Measurements from ENCODE around the gene ZNF429.
"Not testable (repeated sequence)": the region's sequence is repeated elsewhere in the genome, so short reads cannot be mapped to it uniquely, and the experiment has no call there.

ZNF429 gene

DNA sequence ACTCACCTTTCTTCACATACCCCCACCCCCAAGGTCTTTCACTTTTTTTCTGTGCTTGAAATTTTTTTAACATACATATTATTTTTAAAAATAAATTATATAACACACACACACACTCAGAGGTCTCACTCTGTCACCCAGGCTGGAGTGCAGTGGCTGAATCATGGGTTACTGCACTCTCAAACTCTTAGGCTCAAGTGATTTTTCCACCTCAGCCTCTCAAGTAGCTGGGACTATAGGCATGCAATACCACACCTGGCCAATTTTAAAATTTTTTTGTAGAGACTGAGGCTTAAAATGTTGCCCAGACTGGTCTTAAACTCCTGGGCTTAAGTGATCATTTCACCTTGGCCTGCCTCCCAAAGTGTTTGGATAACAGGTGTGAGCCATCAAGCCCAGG, 32.9 kb upstream of the ZNF429 start:
- no peaks in the 10 kb centered on the region for H4K20me1 ChIP-seq (ENCODE audit: insufficient read depth, low read length)
- TF ChIP-seq, protein P1, sequence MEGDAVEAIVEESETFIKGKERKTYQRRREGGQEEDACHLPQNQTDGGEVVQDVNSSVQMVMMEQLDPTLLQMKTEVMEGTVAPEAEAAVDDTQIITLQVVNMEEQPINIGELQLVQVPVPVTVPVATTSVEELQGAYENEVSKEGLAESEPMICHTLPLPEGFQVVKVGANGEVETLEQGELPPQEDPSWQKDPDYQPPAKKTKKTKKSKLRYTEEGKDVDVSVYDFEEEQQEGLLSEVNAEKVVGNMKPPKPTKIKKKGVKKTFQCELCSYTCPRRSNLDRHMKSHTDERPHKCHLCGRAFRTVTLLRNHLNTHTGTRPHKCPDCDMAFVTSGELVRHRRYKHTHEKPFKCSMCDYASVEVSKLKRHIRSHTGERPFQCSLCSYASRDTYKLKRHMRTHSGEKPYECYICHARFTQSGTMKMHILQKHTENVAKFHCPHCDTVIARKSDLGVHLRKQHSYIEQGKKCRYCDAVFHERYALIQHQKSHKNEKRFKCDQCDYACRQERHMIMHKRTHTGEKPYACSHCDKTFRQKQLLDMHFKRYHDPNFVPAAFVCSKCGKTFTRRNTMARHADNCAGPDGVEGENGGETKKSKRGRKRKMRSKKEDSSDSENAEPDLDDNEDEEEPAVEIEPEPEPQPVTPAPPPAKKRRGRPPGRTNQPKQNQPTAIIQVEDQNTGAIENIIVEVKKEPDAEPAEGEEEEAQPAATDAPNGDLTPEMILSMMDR (IDR thresholded peaks at IDR 0.05; ENCODE audit: low read length): no peak
- TF ChIP-seq EZH2phosphoT487 (IDR thresholded peaks at IDR 0.05; ENCODE audit: low read length): no peak
- no peak for TF ChIP-seq EZH2 (optimal IDR thresholded peaks at IDR 0.05; ENCODE audit: low read depth, low read length)

DNA sequence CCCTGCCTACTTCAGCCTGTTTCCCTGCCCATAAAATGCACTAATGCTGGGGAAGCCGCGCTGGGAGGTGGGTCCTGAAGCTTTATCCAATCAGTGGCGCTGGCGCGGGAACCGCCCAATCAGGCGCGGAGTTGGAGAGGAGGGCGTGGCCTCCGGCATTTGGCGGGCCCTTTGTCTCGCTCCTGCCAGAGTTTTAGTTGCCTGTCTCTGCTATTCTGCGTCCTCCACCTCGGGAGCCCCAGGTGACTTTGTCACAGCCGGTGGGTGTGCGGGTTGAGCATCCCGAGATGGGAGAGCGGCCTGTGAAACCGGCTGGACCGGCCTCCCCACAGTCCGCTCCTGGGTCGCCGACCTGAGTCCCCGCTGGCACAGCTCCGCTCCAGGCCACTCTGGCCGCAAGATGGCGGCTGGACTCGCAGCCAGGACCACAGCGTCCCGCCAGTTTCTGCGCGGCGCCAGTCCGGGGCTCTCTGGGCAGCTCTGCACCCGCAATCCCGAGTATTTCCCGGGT, 30.7 kb upstream of the ZNF429 start:
- H3K4me1 ChIP-seq (ENCODE audit: low read length): no peaks in the 10 kb centered on the region
- H2AFZ ChIP-seq (ENCODE audit: low read length): no peak overlapping the region
- no peak overlapping the region for H3K9ac ChIP-seq (ENCODE audit: low read length)
- TF ChIP-seq EZH2 (optimal IDR thresholded peaks at IDR 0.05; ENCODE audit: low read depth, low read length) (no peak), EZH2phosphoT487 (IDR thresholded peaks at IDR 0.05; ENCODE audit: low read length) (no peak)
- TF ChIP-seq, protein P1 (IDR thresholded peaks at IDR 0.05; ENCODE audit: low read length): no peak
- no peaks in the 10 kb centered on the region for H3K79me2 ChIP-seq (ENCODE audit: low read length)
- no peaks in the 10 kb centered on the region for H3K36me3 ChIP-seq (replicated peaks; ENCODE audit: insufficient read depth, low read length)
- H3K9me3 ChIP-seq (replicated peaks; ENCODE audit: insufficient read depth, low read length): no peaks in the 10 kb centered on the region
- no peak for DNase-seq
- H3F3A ChIP-seq (ENCODE audit: insufficient read depth, low read length): no peaks in the 10 kb centered on the region
- no peak overlapping the region for H3K4me3 ChIP-seq (ENCODE audit: low read length)
- H3K4me2 ChIP-seq (ENCODE audit: low read depth, low read length): no peak overlapping the region
- H3K27ac ChIP-seq (ENCODE audit: low read length): no peak overlapping the region
- no peaks in the 10 kb centered on the region for H4K20me1 ChIP-seq (ENCODE audit: insufficient read depth, low read length)
- no peaks in the 10 kb centered on the region for H3K27me3 ChIP-seq (replicated peaks; ENCODE audit: insufficient read depth, low read length)
- no peaks in the 10 kb centered on the region for H3K9me2 ChIP-seq (replicated peaks; ENCODE audit: insufficient read depth, low read length)

More for the DNA sequence above, 32.9 kb upstream of the ZNF429 start:
- Histone ChIP-seq H3K4me3 (ENCODE audit: low read length) (no peak overlapping the region), H3K9me2 (replicated peaks; ENCODE audit: insufficient read depth, low read length) (no peaks in the 10 kb centered on the region), H3K79me2 (ENCODE audit: low read length) (no peaks in the 10 kb centered on the region), H3K27me3 (replicated peaks; ENCODE audit: insufficient read depth, low read length) (no peaks in the 10 kb centered on the region), H3F3A (ENCODE audit: insufficient read depth, low read length) (no peaks in the 10 kb centered on the region), H3K36me3 (replicated peaks; ENCODE audit: insufficient read depth, low read length) (no peaks in the 10 kb centered on the region), H3K4me1 (ENCODE audit: low read length) (no peaks in the 10 kb centered on the region), H3K9ac (ENCODE audit: low read length) (no peak overlapping the region), H3K27ac (ENCODE audit: low read length) (no peak overlapping the region), H2AFZ (ENCODE audit: low read length) (no peak overlapping the region), H3K9me3 (replicated peaks; ENCODE audit: insufficient read depth, low read length) (no peaks in the 10 kb centered on the region), H3K4me2 (ENCODE audit: low read depth, low read length) (no peak overlapping the region)
- no peak for DNase-seq

DNA sequence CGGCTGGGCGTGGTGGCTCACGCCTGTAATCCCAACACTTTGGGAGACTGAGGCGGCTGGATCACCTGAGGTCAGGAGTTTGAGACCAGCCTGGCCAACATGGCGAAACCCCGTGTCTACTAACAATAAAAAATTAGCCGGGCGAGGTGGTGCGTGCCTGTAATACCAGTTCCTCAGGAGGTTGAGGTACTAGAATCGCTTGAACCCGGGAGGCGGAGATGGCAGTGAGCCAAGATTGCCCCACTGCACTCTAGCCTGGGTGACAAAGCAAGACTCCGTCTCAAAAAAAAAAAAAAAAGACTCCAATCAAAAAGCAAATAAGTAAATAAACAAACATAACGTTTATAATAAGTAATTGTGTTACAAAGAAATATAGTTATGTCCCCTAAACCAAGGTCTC, 23.0 kb upstream of the ZNF429 start:
- H3K4me1 ChIP-seq (ENCODE audit: low read length); H2AFZ ChIP-seq (ENCODE audit: low read length); DNase-seq; H3K4me2 ChIP-seq (ENCODE audit: low read depth, low read length); H3F3A ChIP-seq (ENCODE audit: insufficient read depth, low read length); H3K9me2 ChIP-seq (replicated peaks; ENCODE audit: insufficient read depth, low read length); H4K20me1 ChIP-seq (ENCODE audit: insufficient read depth, low read length); H3K9me3 ChIP-seq (replicated peaks; ENCODE audit: insufficient read depth, low read length); H3K4me3 ChIP-seq (ENCODE audit: low read length); H3K36me3 ChIP-seq (replicated peaks; ENCODE audit: insufficient read depth, low read length); H3K9ac ChIP-seq (ENCODE audit: low read length); H3K27ac ChIP-seq (ENCODE audit: low read length); H3K27me3 ChIP-seq (replicated peaks; ENCODE audit: insufficient read depth, low read length); H3K79me2 ChIP-seq (ENCODE audit: low read length): not testable (repeated sequence)

DNA sequence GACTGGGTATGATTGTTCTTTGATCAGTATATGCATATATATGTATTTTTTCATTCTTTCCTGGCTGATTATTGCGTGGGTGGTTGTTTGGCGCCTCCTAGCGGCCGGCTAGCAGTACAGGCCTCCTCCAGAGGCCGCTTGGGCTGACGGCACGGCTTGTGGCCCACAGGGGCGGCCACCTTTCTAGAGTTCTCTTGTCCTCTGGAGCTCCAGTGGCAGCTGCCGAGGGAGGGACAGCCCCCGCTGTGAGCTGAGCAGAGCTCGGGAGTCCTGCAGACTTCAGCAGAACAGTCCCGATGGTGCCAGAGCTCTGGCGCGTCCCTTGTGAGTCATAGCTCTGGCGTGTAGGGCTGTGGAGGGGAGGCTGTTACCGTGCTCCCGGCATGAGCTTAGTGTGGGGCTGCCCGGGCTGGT, 22.5 kb upstream of the ZNF429 start:
- Histone ChIP-seq H2AFZ (ENCODE audit: low read length) (no peak overlapping the region), H3K4me2 (ENCODE audit: low read depth, low read length) (no peak overlapping the region), H3K4me3 (ENCODE audit: low read length) (no peak overlapping the region)

More for the DNA sequence above, 22.5 kb upstream of the ZNF429 start:
- Histone ChIP-seq H3K9me2 (replicated peaks; ENCODE audit: insufficient read depth, low read length) (no peaks in the 10 kb centered on the region), H4K20me1 (ENCODE audit: insufficient read depth, low read length) (no peaks in the 10 kb centered on the region), H3K36me3 (replicated peaks; ENCODE audit: insufficient read depth, low read length) (no peaks in the 10 kb centered on the region), H3K4me1 (ENCODE audit: low read length) (no peaks in the 10 kb centered on the region), H3F3A (ENCODE audit: insufficient read depth, low read length) (no peaks in the 10 kb centered on the region), H3K9ac (ENCODE audit: low read length) (no peak overlapping the region), H3K79me2 (ENCODE audit: low read length) (no peaks in the 10 kb centered on the region), H3K27ac (ENCODE audit: low read length) (no peak overlapping the region), H3K9me3 (replicated peaks; ENCODE audit: insufficient read depth, low read length) (no peaks in the 10 kb centered on the region), H3K27me3 (replicated peaks; ENCODE audit: insufficient read depth, low read length) (no peaks in the 10 kb centered on the region)
- TF ChIP-seq EZH2 (optimal IDR thresholded peaks at IDR 0.05; ENCODE audit: low read depth, low read length): no peak
- TF ChIP-seq, protein P1 (IDR thresholded peaks at IDR 0.05; ENCODE audit: low read length): peak; percentile 54
- DNase-seq: peak; percentile 31

All from MM.1S (cell line).